Mesenchymal stem cell (in vitro differentiated cells and primary cell): ENCODE results near the gene DYSF.

Source experiments
- DNase-seq: peaks from one replicate; pipeline ENCODE4 v3.0.0-alpha.2; 2013
- H2AFZ ChIP-seq: one replicate; pipeline ENCODE4 v1.6.1; 2013; ENCODE audit warnings: low read depth, mild to moderate bottlenecking, control low read depth, inconsistent platforms, low read length, moderate library complexity
- H2AK5ac ChIP-seq: 2 replicates; pipeline ENCODE4 v1.6.1; 2013; ENCODE audit warnings: low read length, moderate library complexity, mild to moderate bottlenecking, inconsistent platforms; ENCODE audit not compliant: severe bottlenecking
- H2BK120ac ChIP-seq: one replicate; pipeline ENCODE4 v1.6.1; 2013; ENCODE audit warnings: low read depth, mild to moderate bottlenecking, inconsistent platforms, low read length, moderate library complexity
- H2BK12ac ChIP-seq, 2 experiments: one replicate each; pipeline ENCODE4 v1.6.1; 2013; ENCODE audit warnings: inconsistent platforms in 2 of 2, low read length in 2 of 2, mild to moderate bottlenecking in 2 of 2, moderate library complexity in 2 of 2, control low read depth in 1 of 2
- H2BK15ac ChIP-seq: one replicate; pipeline ENCODE4 v1.6.1; 2013; ENCODE audit warnings: mild to moderate bottlenecking, low read depth, inconsistent platforms; ENCODE audit not compliant: poor library complexity, severe bottlenecking
- H2BK5ac ChIP-seq: 2 replicates; pipeline ENCODE4 v1.6.1; 2013; ENCODE audit warnings: low read depth, mild to moderate bottlenecking, low read length, control low read depth, inconsistent platforms; ENCODE audit not compliant: poor library complexity, severe bottlenecking
- H3K14ac ChIP-seq, 2 experiments: one replicate each; pipeline ENCODE4 v1.6.1; 2013; ENCODE audit warnings: inconsistent platforms in 2 of 2, low read length in 2 of 2, control low read depth in 1 of 2, mild to moderate bottlenecking in 1 of 2, moderate library complexity in 1 of 2
- H3K18ac ChIP-seq, 2 experiments: one replicate each; pipeline ENCODE4 v1.6.1; 2013; ENCODE audit warnings: inconsistent platforms in 2 of 2, low read length in 2 of 2, control low read depth in 1 of 2, low read depth in 1 of 2, mild to moderate bottlenecking in 1 of 2
- H3K23ac ChIP-seq, 2 experiments: one replicate each; pipeline ENCODE4 v1.6.1; 2013; ENCODE audit warnings: inconsistent platforms in 2 of 2, low read length in 2 of 2, mild to moderate bottlenecking in 2 of 2, moderate library complexity in 2 of 2, control low read depth in 1 of 2
- H3K27ac ChIP-seq: 2 replicates; pipeline ENCODE4 v1.5.1; 2013; ENCODE audit warnings: mild to moderate bottlenecking, moderate library complexity, low read length, control low read depth, inconsistent platforms; ENCODE audit not compliant: poor library complexity, severe bottlenecking
- H3K27me3 ChIP-seq, 2 experiments: 2 replicates each; pipeline versions ENCODE4 v1.6.1 to v1.7.0; 2013; ENCODE audit warnings: low read length in 2 of 2, mild to moderate bottlenecking in 2 of 2, moderate library complexity in 2 of 2, control low read depth in 1 of 2, inconsistent platforms in 1 of 2; ENCODE audit not compliant: control insufficient read depth in 1 of 2, insufficient read depth in 1 of 2
- H3K36me3 ChIP-seq, 2 experiments: 2 replicates each; pipeline versions ENCODE4 v1.6.1 to v1.7.0; 2013; ENCODE audit warnings: low read length in 2 of 2, control low read depth in 1 of 2, inconsistent platforms in 1 of 2, low read depth in 1 of 2, mild to moderate bottlenecking in 1 of 2; ENCODE audit not compliant: insufficient read depth in 2 of 2, control insufficient read depth in 1 of 2
- H3K4ac ChIP-seq, 2 experiments: one replicate each; pipeline ENCODE4 v1.6.1; 2013; ENCODE audit warnings: inconsistent platforms in 2 of 2, low read length in 2 of 2, mild to moderate bottlenecking in 2 of 2, moderate library complexity in 2 of 2, control low read depth in 1 of 2, low read depth in 1 of 2
- H3K4me1 ChIP-seq: 2 replicates; pipeline ENCODE4 v1.6.1; 2013; ENCODE audit warnings: low read depth, low read length, control low read depth; ENCODE audit not compliant: control insufficient read depth, insufficient read depth
- H3K4me2 ChIP-seq: 2 replicates; pipeline ENCODE4 v1.6.1; 2013; ENCODE audit warnings: low read length, mild to moderate bottlenecking, inconsistent platforms; ENCODE audit not compliant: poor library complexity, severe bottlenecking
- H3K4me3 ChIP-seq, 2 experiments: 2 replicates each; pipeline versions ENCODE4 v1.5.1 to v1.7.0; 2013; ENCODE audit warnings: low read length in 2 of 2, mild to moderate bottlenecking in 2 of 2, control low read depth in 1 of 2, low read depth in 1 of 2; ENCODE audit not compliant: insufficient read depth in 1 of 2
- H3K79me1 ChIP-seq: replicated peaks from 2 replicates; pipeline ENCODE4 v1.6.1; 2013; ENCODE audit warnings: mild to moderate bottlenecking, control low read depth, low read length, inconsistent platforms; ENCODE audit not compliant: poor library complexity, severe bottlenecking
- H3K9ac ChIP-seq: 2 replicates; pipeline ENCODE4 v1.7.0; 2013; ENCODE audit warnings: mild to moderate bottlenecking, low read length, moderate library complexity
- H3K9me3 ChIP-seq: 2 replicates; pipeline ENCODE4 v1.7.0; 2013; ENCODE audit warnings: mild to moderate bottlenecking, low read length; ENCODE audit not compliant: control insufficient read depth
- H4K8ac ChIP-seq: one replicate; pipeline ENCODE4 v1.6.1; 2013; ENCODE audit warnings: inconsistent platforms, mild to moderate bottlenecking, low read length, moderate library complexity
- H4K91ac ChIP-seq: one replicate; pipeline ENCODE4 v1.6.1; 2013; ENCODE audit warnings: mild to moderate bottlenecking, low read length, inconsistent platforms
- WGBS: methylation state at CpG from one replicate; pipeline ENCODE4 v1.1.7; 2013; ENCODE audit warnings: mixed read lengths; 5-methylcytosine and 5-hydroxymethylcytosine counted together

The DYSF gene

GRCh38 chr2:71668326-71669057 is 215.1 kb downstream of the DYSF start:
- Histone ChIP-seq H3K4me3 (no peak overlapping the region), H2BK15ac (no peak overlapping the region), H3K79me1 (peaks cover 3% of the 10 kb centered on the region), H3K4me1 (peaks cover 1% of the 10 kb centered on the region), H3K18ac (no peak overlapping the region), H2BK120ac (no peak overlapping the region), H3K27me3 (peaks cover 0 to 71% of the 10 kb centered on the region in 2 experiments), H3K9ac (no peak overlapping the region), H3K4me2 (no peak overlapping the region), H3K4ac (no peak overlapping the region), H3K9me3 (no peaks in the 10 kb centered on the region), H2BK12ac (no peak overlapping the region), H3K36me3 (peaks cover 0 to 93% of the 10 kb centered on the region in 2 experiments), H2AK5ac (no peak overlapping the region), H2BK5ac (no peak overlapping the region), H2AFZ (no peak overlapping the region), H3K23ac (no peak overlapping the region), H3K14ac (no peak overlapping the region), H3K27ac (no peak overlapping the region), H4K91ac (no peak overlapping the region), H4K8ac (no peak overlapping the region)
- DNase-seq = no peak
- 90% methylated on average over 17 of the region's 17 CpGs for WGBS

GRCh38 chr2:71669058-71669456 is 215.7 kb downstream of the DYSF start:
- H2BK12ac ChIP-seq = no peak overlapping the region
- H2AK5ac ChIP-seq = no peak overlapping the region
- H3K4me1 ChIP-seq = peaks cover 1% of the 10 kb centered on the region
- no peak overlapping the region for H3K27ac ChIP-seq
- H3K14ac ChIP-seq = no peak overlapping the region
- H3K27me3 ChIP-seq = peaks cover 0 to 74% of the 10 kb centered on the region in 2 experiments
- no peak for DNase-seq
- H3K9ac ChIP-seq = no peak overlapping the region
- H3K36me3 ChIP-seq = peaks cover 0 to 93% of the 10 kb centered on the region in 2 experiments
- H4K8ac ChIP-seq = no peak overlapping the region
- H2AFZ ChIP-seq = no peak overlapping the region
- no peak overlapping the region for H2BK15ac ChIP-seq
- H3K4me3 ChIP-seq = no peak overlapping the region
- peaks cover 3% of the 10 kb centered on the region for H3K79me1 ChIP-seq
- H3K9me3 ChIP-seq = no peaks in the 10 kb centered on the region
- H3K4me2 ChIP-seq = no peak overlapping the region
- H3K4ac ChIP-seq = no peak overlapping the region
- no peak overlapping the region for H2BK5ac ChIP-seq
- 96% methylated on average over 9 of the region's 9 CpGs for WGBS
- H3K23ac ChIP-seq = no peak overlapping the region
- no peak overlapping the region for H4K91ac ChIP-seq
- H3K18ac ChIP-seq = no peak overlapping the region
- no peak overlapping the region for H2BK120ac ChIP-seq

GRCh38 chr2:71669628-71670429 is 216.5 kb downstream of the DYSF start:
- H3K27ac ChIP-seq = no peak overlapping the region
- H3K9me3 ChIP-seq = no peaks in the 10 kb centered on the region
- H3K4me2 ChIP-seq = no peak overlapping the region
- no peak overlapping the region for H4K91ac ChIP-seq
- H2BK5ac ChIP-seq = no peak overlapping the region
- H3K36me3 ChIP-seq = peaks cover 0 to 91% of the 10 kb centered on the region in 2 experiments
- no peak overlapping the region for H3K4ac ChIP-seq
- no peak overlapping the region for H4K8ac ChIP-seq
- H2BK120ac ChIP-seq = no peak overlapping the region
- no peak overlapping the region for H2BK15ac ChIP-seq
- H3K4me3 ChIP-seq = no peak overlapping the region
- no peak overlapping the region for H3K18ac ChIP-seq
- DNase-seq = no peak
- H3K9ac ChIP-seq = no peak overlapping the region
- H2AFZ ChIP-seq = no peak overlapping the region
- 94% methylated on average over 8 of the region's 8 CpGs for WGBS
- no peak overlapping the region for H2BK12ac ChIP-seq
- no peak overlapping the region for H2AK5ac ChIP-seq
- H3K14ac ChIP-seq = peak overlapping the region in 1 of 2 experiments; percentile 61
- H3K23ac ChIP-seq = no peak overlapping the region
- peaks cover 3% of the 10 kb centered on the region for H3K79me1 ChIP-seq
- H3K27me3 ChIP-seq = peaks cover 0 to 72% of the 10 kb centered on the region in 2 experiments
- peaks cover 1% of the 10 kb centered on the region for H3K4me1 ChIP-seq

- H2BK15ac ChIP-seq = no peak overlapping the region
- H3K79me1 ChIP-seq = peaks cover 4% of the 10 kb centered on the region
- no peak overlapping the region for H2AFZ ChIP-seq
- H2BK12ac ChIP-seq = no peak overlapping the region
- H3K9ac ChIP-seq = no peak overlapping the region
- no peak overlapping the region for H3K27ac ChIP-seq
- H3K36me3 ChIP-seq = peaks cover 0 to 88% of the 10 kb centered on the region in 2 experiments
- no peak overlapping the region for H4K91ac ChIP-seq
- H3K4me2 ChIP-seq = no peak overlapping the region
- peaks cover 3% of the 10 kb centered on the region for H3K4me1 ChIP-seq
- H4K8ac ChIP-seq = no peak overlapping the region
- no peak overlapping the region for H2AK5ac ChIP-seq
- H2BK5ac ChIP-seq = no peak overlapping the region
- no peak overlapping the region for H3K23ac ChIP-seq
- no peak for DNase-seq
- 89% methylated on average over 4 of the region's 4 CpGs for WGBS
- H3K27me3 ChIP-seq = peaks cover 0 to 67% of the 10 kb centered on the region in 2 experiments
- H3K9me3 ChIP-seq = no peaks in the 10 kb centered on the region
- H3K14ac ChIP-seq = no peak overlapping the region
- no peak overlapping the region for H3K18ac ChIP-seq
- no peak overlapping the region for H2BK120ac ChIP-seq
- H3K4ac ChIP-seq = no peak overlapping the region
- no peak overlapping the region for H3K4me3 ChIP-seq
Measured at GRCh38 chr2:71670430-71670795, 217.1 kb downstream of the DYSF start.
